GM19467 (cell line): ENCODE measurements around the gene ATG14.
"Not testable (repeated sequence)": the region's sequence is repeated elsewhere in the genome, so short reads cannot be mapped to it uniquely, and the experiment has no call there.

Source experiments
- ATAC-seq: cut with Tn5 transposase; IDR thresholded peaks from one replicate; pipeline ENCODE4 v1.9.1; 2021; ENCODE audit warnings: mild to moderate bottlenecking, moderate library complexity; ENCODE audit not compliant: unreplicated experiment

ATG14 gene

DNA sequence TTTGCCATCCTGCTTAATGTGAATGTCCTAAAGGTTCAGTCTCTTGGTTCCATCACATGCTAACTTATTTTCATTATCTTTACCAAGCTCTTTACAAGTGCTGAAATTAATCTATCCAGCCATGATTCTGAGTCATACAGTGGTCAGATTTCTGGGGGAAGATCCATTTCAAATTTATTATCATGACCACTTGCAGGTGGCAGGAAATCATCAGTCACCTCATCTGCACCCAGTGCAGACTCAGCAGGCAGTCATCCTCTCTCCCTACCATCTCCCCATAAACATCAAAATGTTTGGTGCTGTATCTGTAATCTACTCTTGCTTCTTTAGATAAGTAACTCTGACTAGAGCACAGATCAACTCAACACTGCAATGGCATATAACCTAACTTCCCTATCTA, 23.5 kb downstream of the ATG14 start:
- no peak for ATAC-seq

DNA sequence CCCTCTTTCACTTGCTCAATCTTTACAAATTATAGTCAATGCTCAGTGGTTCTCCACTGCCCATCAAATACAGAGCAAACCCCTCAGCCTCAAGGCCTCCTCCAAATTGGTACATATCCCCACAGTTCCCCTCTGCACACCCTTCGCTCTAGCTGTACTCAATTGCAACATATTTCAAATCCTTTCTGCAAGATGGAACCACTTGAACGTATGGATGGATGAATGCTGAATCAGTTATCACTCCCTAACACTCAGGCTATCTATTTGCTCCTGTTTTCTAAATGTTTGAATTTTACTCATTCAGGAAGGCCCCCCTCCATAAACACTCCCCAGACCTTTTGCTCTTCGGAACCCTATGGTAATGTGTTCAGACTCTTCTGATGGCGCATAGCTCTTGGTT, 24.5 kb downstream of the ATG14 start:
- no peak for ATAC-seq

DNA sequence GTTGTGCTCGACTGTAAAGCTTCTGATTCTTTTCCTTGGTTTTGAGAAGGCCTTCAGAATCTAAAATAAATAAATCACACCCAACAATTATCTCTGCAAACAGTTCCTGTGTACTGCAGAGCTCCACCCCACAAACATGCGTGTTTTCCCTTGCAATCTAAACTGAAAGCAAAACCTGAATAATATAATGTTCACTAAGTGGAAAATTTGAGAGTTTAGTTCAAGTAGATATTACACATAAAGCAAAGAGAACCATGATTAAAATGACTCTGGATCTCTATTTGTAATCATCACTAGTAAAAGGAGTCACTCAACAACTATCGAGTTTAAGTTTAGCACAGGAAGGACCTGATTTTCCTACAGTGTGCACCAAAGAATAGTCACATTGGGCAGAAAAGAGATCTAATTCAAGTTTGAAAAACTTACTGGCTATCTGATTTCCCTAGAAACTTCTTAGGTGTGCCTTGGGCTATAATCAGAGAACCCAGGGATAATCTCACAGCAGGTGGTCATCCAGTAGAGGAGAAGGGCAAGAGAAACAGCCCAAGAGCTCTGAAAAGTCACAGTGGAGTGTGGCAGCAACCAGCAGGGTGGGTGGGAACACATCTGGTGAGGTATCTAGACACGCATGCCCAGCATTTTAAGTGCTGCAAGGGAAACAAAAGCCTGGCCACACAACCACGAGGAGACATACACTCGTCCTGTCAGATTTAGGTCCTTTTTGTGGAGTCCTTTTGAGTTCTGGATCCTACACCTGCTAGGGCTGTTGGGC, 25.4 kb downstream of the ATG14 start:
- no peak for ATAC-seq

DNA sequence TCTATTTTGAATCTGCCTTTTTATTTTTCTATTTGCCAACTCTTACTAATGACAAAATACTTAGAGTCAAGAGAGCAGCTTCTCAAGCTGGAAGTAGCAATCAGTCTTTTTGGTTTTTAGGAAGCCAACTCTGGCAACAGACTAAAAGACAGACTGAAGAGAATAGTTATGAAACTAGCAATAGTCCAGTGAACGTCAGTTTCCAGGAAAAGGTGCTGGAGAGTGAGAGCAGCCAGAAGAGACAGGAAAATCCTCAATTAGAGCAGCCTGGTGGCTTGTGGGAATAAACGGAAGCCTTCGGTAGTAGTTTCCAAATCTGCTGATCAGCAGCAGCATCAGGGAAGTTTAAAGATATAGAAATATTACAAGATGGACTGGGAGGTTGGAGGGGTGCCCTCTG, 27.1 kb downstream of the ATG14 start:
- no peak for ATAC-seq

DNA sequence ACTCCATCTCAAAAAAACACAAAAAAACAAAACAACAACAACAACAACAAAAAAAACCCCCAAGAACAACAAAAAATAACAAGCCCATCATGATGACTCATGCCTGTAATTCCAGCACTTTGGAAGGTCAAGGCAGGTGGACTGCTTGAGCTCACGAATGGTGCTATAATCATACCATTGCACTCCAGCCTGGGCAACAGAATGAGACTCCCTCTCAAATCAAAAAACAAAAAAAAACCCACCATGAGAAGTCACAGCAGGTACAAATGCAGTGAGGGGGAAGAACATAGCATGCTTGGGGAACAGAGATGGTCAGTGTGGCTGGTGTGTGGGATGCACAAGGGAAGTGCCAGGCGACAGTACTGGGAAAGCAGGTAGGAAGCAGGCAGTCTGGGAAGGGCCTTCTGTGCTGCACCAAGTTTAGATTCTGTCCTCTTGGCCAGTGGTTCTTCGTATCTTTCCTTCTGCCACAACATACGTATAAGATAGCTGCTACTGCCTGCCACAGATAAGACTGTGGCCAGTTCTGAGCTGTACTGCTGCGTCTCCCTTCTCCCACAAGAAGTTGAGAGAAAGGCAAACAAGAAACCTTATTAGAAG, 28.0 kb downstream of the ATG14 start:
- no peak for ATAC-seq

DNA sequence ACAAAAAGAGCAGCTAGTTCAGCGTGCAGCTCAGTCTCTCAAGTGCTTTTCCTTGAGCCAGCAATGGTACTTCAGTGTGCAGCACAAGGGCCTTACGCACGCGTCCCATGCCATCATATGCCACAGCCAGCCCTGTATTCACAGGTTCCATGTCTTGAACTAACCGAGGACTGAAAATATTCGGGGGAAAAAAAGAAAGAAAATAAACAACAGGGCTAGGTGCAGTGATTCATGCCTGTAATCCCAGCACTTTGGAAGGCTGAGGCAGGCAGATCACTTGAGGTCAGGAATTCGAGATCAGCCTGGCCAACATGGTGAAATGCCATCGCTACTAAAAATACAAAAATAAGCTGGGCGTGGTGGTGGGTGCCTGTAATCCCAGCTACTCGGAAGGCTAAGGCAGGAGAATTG, 28.6 kb downstream of the ATG14 start:
- ATAC-seq = not testable (repeated sequence)

DNA sequence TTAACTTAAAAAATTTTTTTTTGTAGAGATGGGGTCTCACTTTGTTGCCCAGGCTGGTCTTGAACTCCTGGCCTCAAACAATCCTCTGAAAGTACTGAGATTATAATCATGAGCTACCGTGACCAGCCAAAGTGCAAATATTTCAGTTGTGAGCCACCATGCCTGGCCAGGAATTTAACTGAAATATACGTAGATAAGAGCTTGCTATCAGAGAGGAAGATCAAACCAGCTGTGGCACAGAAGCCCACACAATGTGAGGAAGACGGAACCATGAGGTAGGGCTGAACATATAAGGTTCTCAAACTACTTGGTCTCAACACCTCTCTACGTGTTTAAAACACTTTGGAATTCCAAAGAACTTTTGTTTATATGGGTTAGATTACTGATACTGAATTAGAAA, 29.1 kb downstream of the ATG14 start:
- no peak for ATAC-seq

DNA sequence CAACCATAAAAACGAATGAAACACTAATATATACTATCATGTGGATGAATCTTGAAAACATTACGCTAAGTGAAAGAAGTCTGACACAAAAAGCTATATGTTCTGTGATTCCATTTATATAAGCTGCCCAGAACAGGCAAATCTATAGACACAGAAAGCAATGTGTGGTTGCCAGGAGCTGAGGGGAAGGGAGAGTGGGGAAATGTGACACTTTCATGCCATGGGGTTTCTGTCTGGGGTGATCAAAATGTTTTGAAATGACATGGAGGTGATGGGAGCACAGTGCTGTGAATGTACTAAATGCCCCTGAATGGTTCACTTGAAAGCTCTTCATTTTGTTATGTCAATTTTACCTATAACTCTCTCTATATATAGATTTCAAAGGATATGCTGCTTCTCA, 30.1 kb downstream of the ATG14 start:
- no peak for ATAC-seq

DNA sequence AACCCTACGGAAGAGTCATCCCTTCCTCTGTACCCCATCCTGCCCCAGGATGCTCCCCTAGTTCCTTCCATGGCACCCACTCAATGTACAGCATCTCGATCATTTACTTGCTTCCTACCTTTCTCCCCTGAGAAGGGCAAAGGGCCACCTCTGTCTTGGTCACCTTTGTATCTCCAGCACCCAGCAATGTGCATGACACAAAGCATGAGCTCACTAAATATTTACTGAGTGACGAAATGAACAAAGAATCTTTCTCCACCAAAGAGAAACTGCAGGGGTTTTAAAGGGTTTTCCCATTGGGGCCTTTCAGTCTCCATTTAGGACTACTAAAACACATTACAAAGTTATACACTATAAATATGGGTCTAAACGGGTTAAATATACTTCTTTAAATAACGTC, 30.6 kb downstream of the ATG14 start:
- no peak for ATAC-seq

DNA sequence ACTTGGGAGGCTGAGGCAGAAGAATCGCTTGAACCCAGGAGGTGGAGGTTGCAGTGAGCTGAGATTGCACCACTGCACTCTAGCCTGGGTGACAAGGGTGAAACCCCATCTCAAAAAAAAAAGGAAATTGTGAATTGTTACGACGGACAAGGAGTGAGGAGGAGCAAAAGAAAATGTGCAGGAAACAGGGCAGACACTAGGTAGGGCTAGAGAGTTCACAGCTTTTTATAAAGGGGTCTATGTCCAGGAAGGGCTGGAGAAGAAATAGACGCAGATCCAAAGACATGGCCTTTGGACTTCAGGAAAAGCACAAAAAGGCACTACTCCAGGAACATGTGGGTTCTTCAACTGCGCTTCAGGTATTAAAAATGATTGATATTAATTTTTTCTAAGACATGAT, 34.4 kb downstream of the ATG14 start:
- no peak for ATAC-seq

DNA sequence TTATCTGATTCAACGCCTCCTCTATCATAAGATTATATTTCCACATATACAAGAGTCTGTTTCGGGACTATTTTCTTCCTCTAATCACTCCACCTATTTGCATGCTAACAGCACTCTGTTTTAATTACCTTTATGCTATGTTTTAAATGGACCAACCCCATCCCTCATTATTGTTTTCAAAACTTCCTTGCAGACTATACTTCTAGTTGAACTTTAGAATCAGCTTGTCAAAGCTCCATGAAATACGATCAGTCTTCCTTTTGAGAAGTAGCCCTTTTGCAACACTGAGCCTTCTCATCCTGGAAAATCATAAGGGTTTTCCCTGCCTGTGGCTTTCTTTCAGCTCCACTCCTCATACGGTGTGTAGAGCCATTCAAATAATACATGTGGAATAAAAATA, 36.9 kb downstream of the ATG14 start:
- ATAC-seq = no peak

DNA sequence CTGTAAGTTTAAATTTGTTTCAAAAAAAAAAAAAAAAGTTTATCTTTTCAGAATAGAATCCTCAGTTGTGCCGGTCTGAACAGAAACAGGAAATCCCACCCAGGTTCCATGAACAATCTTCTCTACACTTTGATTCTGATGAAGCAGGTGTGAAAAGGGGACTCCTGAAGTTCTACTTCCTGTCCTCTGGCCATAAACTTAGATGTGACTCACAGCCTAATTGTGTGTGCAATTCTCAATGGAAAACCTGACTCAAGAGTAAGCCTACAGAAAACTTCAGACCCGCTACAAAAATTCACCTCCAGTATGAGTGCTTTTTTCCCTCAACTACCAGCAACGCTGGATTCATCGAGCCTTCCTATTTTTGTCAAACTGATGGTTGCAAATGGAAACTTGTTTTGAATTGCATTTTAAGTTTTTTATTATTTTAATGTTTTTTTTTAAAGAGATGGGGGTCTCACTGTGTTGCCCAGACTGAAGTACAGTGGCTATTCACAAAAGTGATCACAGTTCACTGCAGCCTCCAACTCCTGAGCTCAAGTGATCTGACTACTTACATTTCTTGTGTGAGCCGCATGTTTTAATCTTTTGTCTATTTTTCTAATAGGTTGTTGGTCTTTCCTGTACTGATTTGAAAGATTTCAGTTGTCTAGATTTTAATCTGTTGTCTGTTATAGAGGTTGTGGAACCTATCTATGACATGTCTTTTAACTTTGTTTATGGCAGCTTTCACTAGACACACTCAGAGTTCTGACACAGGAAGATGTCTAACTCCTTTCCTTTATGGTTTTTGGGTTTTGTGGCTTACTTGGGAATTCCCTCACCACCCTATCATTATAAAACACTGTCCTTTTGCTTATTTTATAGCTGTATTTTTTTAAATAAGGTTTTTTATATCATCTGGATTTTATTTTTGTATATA, 37.6 kb downstream of the ATG14 start:
- ATAC-seq = no peak

DNA sequence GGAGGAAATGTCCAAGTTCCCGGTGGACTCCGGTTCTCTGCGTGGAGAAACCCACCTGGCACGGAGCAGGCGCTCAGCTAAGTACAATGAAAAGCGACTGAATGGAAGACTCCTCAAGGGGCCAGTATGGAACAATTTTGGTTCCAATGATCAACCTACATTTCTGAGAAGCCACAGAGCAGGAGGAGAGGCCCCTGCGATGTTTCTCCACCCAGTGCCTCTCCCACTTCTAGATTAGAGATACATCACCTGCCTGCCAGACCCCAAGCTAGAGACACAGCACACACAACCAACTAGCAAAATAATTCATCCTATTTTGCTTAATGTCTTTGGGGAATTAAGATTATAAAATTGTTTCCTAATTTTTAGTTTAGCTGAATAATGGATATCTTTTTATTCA, 38.8 kb downstream of the ATG14 start:
- ATAC-seq = no peak

DNA sequence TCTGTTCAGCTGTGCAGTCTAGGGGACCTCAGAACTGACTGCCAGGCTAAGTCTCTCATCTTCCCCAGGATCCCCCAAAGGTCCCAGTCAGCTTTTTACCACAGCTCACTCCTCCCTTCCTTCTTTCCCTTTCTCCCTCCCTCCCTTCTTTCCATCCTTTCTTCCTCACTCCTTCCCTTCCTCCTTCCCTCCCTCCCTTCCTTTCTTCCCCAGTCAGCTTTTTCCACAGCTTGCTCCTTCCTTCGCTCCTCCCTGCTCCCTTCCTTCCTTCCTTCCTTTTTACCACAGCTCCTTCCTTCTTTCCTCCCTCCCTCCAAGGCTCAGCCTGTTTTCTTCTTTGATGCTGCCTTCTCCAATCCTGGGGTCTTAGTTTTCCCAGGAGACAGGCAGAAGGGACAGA, 39.2 kb downstream of the ATG14 start:
- no peak for ATAC-seq

DNA sequence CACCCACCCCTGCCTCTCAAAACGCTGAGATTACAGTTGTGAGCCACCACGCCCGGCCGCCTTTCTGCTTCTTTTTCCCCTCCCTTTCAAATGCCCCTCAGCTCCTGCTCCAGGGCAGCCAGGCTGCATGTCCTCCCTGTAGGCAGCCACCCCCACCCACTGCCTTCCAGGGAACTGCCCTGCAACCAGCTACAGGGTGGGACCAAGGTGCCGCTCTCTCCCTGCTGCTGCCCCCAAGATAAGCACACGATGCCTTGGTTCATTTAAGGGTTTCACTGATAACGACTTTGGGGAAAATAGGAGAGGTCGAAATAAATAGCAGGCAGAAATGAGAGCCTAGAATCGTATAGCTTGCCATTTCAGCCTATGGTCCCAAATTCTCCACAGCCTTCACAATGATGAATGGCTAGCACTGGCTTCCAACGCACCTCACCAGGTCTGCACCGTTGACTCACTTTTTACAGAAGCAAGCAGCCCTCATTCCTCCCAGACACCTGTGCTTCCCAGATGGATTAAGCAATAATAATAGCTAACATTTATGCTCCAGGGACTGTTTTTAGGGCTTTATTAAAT, 40.7 kb downstream of the ATG14 start:
- no peak for ATAC-seq

DNA sequence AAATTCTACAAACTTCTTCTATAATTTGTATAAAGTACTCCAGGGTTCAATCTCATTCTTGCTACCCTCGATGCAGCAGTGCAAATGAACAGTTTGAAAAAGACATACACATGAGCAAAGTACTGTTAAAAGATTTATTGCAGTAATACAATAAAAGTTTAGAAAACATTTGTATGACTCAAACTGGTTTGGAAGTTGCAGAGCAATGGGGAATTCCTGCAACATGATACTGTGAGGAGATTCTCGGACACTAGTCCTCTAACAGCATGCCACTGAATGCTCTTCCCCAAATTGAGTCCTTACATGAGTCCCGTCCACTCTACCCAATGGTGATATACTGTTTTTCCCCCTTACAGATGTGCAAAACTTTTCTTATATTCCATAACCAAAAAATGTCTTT, 45.4 kb downstream of the ATG14 start:
- no peak for ATAC-seq

DNA sequence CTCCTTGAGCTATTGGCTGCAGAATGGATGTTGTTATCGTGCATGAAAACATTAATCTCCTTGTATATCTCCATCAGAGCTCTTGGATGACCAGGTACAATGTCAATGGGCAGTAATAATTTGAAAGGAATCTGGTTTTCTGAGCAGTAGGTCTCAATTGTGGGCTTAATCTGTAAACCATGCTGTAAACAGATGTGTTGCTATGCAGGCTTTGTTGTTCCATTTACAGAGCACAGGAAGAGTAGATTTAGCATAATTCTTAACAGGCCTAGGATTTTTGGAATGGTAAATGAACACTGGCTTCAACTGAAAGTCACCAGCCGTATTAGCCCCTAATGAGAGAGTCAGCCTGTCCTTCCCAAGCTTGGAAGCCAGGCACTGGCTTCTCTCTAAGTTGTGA, 50.4 kb downstream of the ATG14 start:
- no peak for ATAC-seq

DNA sequence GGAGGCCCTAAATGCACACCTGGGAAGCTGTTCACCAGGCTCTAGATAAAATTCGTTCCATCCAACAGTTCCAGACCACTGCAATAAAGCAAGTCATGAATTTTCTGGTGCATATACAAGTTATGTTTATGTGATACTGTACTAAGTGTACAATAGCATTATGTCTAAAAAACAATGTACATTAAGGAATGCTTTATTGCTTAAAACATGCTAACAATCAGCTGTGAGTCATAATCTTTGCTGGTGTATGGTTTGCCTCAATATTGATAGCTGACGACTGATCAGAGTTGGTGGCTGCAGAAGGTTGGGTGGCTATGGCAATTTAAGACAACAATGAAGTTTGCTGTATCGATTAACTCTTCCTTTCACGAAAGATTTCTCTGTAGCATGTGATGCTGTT, 52.3 kb downstream of the ATG14 start:
- no peak for ATAC-seq

DNA sequence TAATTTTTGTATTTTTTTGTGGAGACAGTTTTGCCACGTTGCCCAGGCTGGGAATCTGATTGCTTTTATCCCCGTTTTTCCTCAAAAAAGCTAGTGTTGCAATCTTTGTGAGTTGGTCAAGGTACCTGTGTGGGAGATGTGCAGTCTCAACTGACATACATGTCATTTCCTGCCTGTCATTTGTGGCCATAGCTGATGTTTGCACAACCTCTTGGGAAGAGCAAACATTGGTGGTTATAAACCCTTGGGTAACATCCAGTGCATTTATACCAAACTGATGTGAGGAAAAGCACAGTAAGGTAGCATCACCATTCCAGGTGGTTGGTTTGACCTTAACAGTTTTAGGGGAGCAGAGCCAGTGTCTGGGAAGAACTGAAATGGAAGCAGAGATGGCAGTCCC, 54.7 kb downstream of the ATG14 start:
- ATAC-seq = no peak

DNA sequence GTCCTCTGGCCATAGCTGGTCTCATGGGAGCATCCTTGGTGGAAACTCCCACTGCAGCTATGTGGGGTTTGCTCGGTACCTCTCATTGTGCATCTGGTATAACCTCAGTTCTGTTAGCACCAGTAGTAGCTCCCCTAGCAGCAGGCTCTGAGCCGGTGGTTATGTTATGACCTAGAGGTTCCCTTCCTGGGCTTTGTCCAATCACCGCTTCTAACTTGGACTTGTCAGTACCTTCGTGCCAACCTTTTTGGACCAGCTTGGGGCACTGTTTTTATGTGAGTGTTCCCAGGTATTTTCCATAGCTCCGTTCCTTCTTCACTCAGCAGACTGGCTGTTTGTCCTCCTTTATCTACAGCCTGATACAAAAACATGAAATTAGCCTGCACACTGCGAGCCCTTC, 55.7 kb downstream of the ATG14 start:
- ATAC-seq = no peak

DNA sequence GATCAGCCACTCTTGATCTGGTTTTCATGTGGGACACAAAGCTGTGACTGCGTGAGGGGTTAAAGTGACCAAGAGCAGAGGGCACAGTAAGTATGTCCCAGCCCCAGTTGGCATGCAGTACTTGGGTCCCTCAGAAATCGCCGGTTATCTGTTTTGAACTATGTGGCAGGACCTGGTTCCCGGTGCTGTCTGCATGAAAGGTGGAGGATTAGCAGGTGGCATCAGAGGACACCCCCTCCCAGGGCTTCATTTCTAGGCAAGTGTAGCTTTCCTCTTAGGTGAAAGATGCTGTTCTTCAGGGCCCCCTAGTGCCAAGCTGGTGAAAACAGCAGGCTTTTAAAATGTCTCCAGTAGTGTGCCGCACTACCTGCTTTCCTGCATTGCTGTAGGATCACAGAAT, 57.1 kb downstream of the ATG14 start:
- no peak for ATAC-seq
